ENCODE results near the gene TSPEAR. TPM values are rescaled to one million over a fixed set of nuclear protein-coding genes. Genes with fewer than 3 reads are reported as not detected.

The TSPEAR gene
- total and polyA plus RNA-seq, 4 donors = 0.24 to 0.66 (median 0.33) TPM; not detected in 1

GRCh38 chr21:44734026-44734745, 22.8 kb upstream of the TSPEAR start:
- H3K36me3 ChIP-seq (ENCODE audit: control insufficient read depth, insufficient read depth, low read length) = no peaks in the 10 kb centered on the region
- DNase-seq (ENCODE audit: low read depth in 4 of 6, low spot score in 6 of 6) = no peak
- no peak overlapping the region for H3K27ac ChIP-seq (ENCODE audit: low read depth, low read length)
- peaks cover 18% of the 10 kb centered on the region for H3K9me3 ChIP-seq (ENCODE audit: control insufficient read depth, insufficient read depth, low read length)
- no peak overlapping the region for H3K4me3 ChIP-seq (ENCODE audit: low read depth, low read length)
- no peaks in the 10 kb centered on the region for H3K27me3 ChIP-seq (ENCODE audit: control insufficient read depth, insufficient read depth, low read length)
- 84% methylated on average over 15 of the region's 21 CpGs for WGBS (ENCODE audit: insufficient coverage)
- no peaks in the 10 kb centered on the region for H3K4me1 ChIP-seq (ENCODE audit: control insufficient read depth, insufficient read depth, low read length)

- no peaks in the 10 kb centered on the region for H3K4me1 ChIP-seq (ENCODE audit: control insufficient read depth, insufficient read depth, low read length)
- H3K4me3 ChIP-seq (ENCODE audit: low read depth, low read length) = no peak overlapping the region
- H3K27ac ChIP-seq (ENCODE audit: low read depth, low read length) = no peak overlapping the region
- 84% methylated on average over 11 of the region's 11 CpGs for WGBS (ENCODE audit: insufficient coverage)
- no peaks in the 10 kb centered on the region for H3K36me3 ChIP-seq (ENCODE audit: control insufficient read depth, insufficient read depth, low read length)
- no peaks in the 10 kb centered on the region for H3K27me3 ChIP-seq (ENCODE audit: control insufficient read depth, insufficient read depth, low read length)
- peaks cover 11% of the 10 kb centered on the region for H3K9me3 ChIP-seq (ENCODE audit: control insufficient read depth, insufficient read depth, low read length)
- DNase-seq (ENCODE audit: low read depth in 4 of 6, low spot score in 6 of 6) = no peak
These were observed 21.6 kb upstream of the TSPEAR start for GRCh38 chr21:44732956-44733355.

GRCh38 chr21:44732263-44732662, 20.9 kb upstream of the TSPEAR start:
- no peak overlapping the region for H3K4me3 ChIP-seq (ENCODE audit: low read depth, low read length)
- no peaks in the 10 kb centered on the region for H3K4me1 ChIP-seq (ENCODE audit: control insufficient read depth, insufficient read depth, low read length)
- H3K9me3 ChIP-seq (ENCODE audit: control insufficient read depth, insufficient read depth, low read length) = peaks cover 5% of the 10 kb centered on the region
- WGBS (ENCODE audit: insufficient coverage) = 94% methylated on average over 10 of the region's 10 CpGs
- DNase-seq (ENCODE audit: low read depth in 4 of 6, low spot score in 6 of 6) = no peak
- no peaks in the 10 kb centered on the region for H3K27me3 ChIP-seq (ENCODE audit: control insufficient read depth, insufficient read depth, low read length)
- H3K36me3 ChIP-seq (ENCODE audit: control insufficient read depth, insufficient read depth, low read length) = no peaks in the 10 kb centered on the region
- H3K27ac ChIP-seq (ENCODE audit: low read depth, low read length) = no peak overlapping the region

- H3K4me1 ChIP-seq (ENCODE audit: control insufficient read depth, insufficient read depth, low read length) = no peaks in the 10 kb centered on the region
- H3K4me3 ChIP-seq (ENCODE audit: low read depth, low read length) = no peak overlapping the region
- 74% methylated on average over 9 of the region's 9 CpGs for WGBS (ENCODE audit: insufficient coverage)
- no peaks in the 10 kb centered on the region for H3K36me3 ChIP-seq (ENCODE audit: control insufficient read depth, insufficient read depth, low read length)
- DNase-seq (ENCODE audit: low read depth in 4 of 6, low spot score in 6 of 6) = no peak
- no peaks in the 10 kb centered on the region for H3K9me3 ChIP-seq (ENCODE audit: control insufficient read depth, insufficient read depth, low read length)
- H3K27ac ChIP-seq (ENCODE audit: low read depth, low read length) = no peak overlapping the region
- no peaks in the 10 kb centered on the region for H3K27me3 ChIP-seq (ENCODE audit: control insufficient read depth, insufficient read depth, low read length)
These were observed 19.7 kb upstream of the TSPEAR start for GRCh38 chr21:44730951-44731579.

GRCh38 chr21:44730028-44730395, 18.6 kb upstream of the TSPEAR start:
- no peak overlapping the region for H3K4me3 ChIP-seq (ENCODE audit: low read depth, low read length)
- H3K9me3 ChIP-seq (ENCODE audit: control insufficient read depth, insufficient read depth, low read length) = no peaks in the 10 kb centered on the region
- no peaks in the 10 kb centered on the region for H3K36me3 ChIP-seq (ENCODE audit: control insufficient read depth, insufficient read depth, low read length)
- no peaks in the 10 kb centered on the region for H3K4me1 ChIP-seq (ENCODE audit: control insufficient read depth, insufficient read depth, low read length)
- DNase-seq (ENCODE audit: low read depth in 4 of 6, low spot score in 6 of 6) = no peak
- no peak overlapping the region for H3K27ac ChIP-seq (ENCODE audit: low read depth, low read length)
- no peaks in the 10 kb centered on the region for H3K27me3 ChIP-seq (ENCODE audit: control insufficient read depth, insufficient read depth, low read length)
- 94% methylated on average over 4 of the region's 7 CpGs for WGBS (ENCODE audit: insufficient coverage)

GRCh38 chr21:44729336-44730027, 18.1 kb upstream of the TSPEAR start:
- no peaks in the 10 kb centered on the region for H3K4me1 ChIP-seq (ENCODE audit: control insufficient read depth, insufficient read depth, low read length)
- 94% methylated on average over 21 of the region's 23 CpGs for WGBS (ENCODE audit: insufficient coverage)
- H3K27ac ChIP-seq (ENCODE audit: low read depth, low read length) = no peak overlapping the region
- no peak overlapping the region for H3K4me3 ChIP-seq (ENCODE audit: low read depth, low read length)
- H3K27me3 ChIP-seq (ENCODE audit: control insufficient read depth, insufficient read depth, low read length) = no peaks in the 10 kb centered on the region
- no peaks in the 10 kb centered on the region for H3K9me3 ChIP-seq (ENCODE audit: control insufficient read depth, insufficient read depth, low read length)
- DNase-seq (ENCODE audit: low read depth in 4 of 6, low spot score in 6 of 6) = no peak
- H3K36me3 ChIP-seq (ENCODE audit: control insufficient read depth, insufficient read depth, low read length) = no peaks in the 10 kb centered on the region

GRCh38 chr21:44728716-44729115, 17.3 kb upstream of the TSPEAR start:
- H3K27ac ChIP-seq (ENCODE audit: low read depth, low read length) = no peak overlapping the region
- no peaks in the 10 kb centered on the region for H3K27me3 ChIP-seq (ENCODE audit: control insufficient read depth, insufficient read depth, low read length)
- H3K36me3 ChIP-seq (ENCODE audit: control insufficient read depth, insufficient read depth, low read length) = no peaks in the 10 kb centered on the region
- peaks cover 6% of the 10 kb centered on the region for H3K4me1 ChIP-seq (ENCODE audit: control insufficient read depth, insufficient read depth, low read length)
- no peaks in the 10 kb centered on the region for H3K9me3 ChIP-seq (ENCODE audit: control insufficient read depth, insufficient read depth, low read length)
- DNase-seq (ENCODE audit: low read depth in 4 of 6, low spot score in 6 of 6) = no peak
- H3K4me3 ChIP-seq (ENCODE audit: low read depth, low read length) = no peak overlapping the region
- WGBS (ENCODE audit: insufficient coverage) = 97% methylated on average over 12 of the region's 14 CpGs

GRCh38 chr21:44727757-44728156, 16.4 kb upstream of the TSPEAR start:
- H3K4me3 ChIP-seq (ENCODE audit: low read depth, low read length) = no peak overlapping the region
- no peak for DNase-seq (ENCODE audit: low read depth in 4 of 6, low spot score in 6 of 6)
- 86% methylated on average over 9 of the region's 9 CpGs for WGBS (ENCODE audit: insufficient coverage)
- peaks cover 5% of the 10 kb centered on the region for H3K27me3 ChIP-seq (ENCODE audit: control insufficient read depth, insufficient read depth, low read length)
- no peak overlapping the region for H3K27ac ChIP-seq (ENCODE audit: low read depth, low read length)
- H3K9me3 ChIP-seq (ENCODE audit: control insufficient read depth, insufficient read depth, low read length) = no peaks in the 10 kb centered on the region
- H3K36me3 ChIP-seq (ENCODE audit: control insufficient read depth, insufficient read depth, low read length) = no peaks in the 10 kb centered on the region
- peaks cover 15% of the 10 kb centered on the region for H3K4me1 ChIP-seq (ENCODE audit: control insufficient read depth, insufficient read depth, low read length)

- 90% methylated on average over 8 of the region's 8 CpGs for WGBS (ENCODE audit: insufficient coverage)
- DNase-seq (ENCODE audit: low read depth in 4 of 6, low spot score in 6 of 6) = no peak
These were observed 15.9 kb upstream of the TSPEAR start for GRCh38 chr21:44727321-44727720.

More at GRCh38 chr21:44727321-44727720, 15.9 kb upstream of the TSPEAR start:
- Histone ChIP-seq H3K27me3 (ENCODE audit: control insufficient read depth, insufficient read depth, low read length) (peaks cover 5% of the 10 kb centered on the region), H3K36me3 (ENCODE audit: control insufficient read depth, insufficient read depth, low read length) (no peaks in the 10 kb centered on the region), H3K4me1 (ENCODE audit: control insufficient read depth, insufficient read depth, low read length) (peaks cover 17% of the 10 kb centered on the region), H3K9me3 (ENCODE audit: control insufficient read depth, insufficient read depth, low read length) (no peaks in the 10 kb centered on the region), H3K4me3 (ENCODE audit: low read depth, low read length) (no peak overlapping the region), H3K27ac (ENCODE audit: low read depth, low read length) (no peak overlapping the region)
